WERI-Rb-1 (cell line): ENCODE measurements around the gene CDH3.
A peak's percentile ranks its signal among the peaks of the same experiment; 100 is the strongest.
"Not testable (repeated sequence)": the region's sequence is repeated elsewhere in the genome, so short reads cannot be mapped to it uniquely, and the experiment has no call there.

Experiments used
- DNase-seq: peaks from one replicate; pipeline ENCODE4 v3.0.0-alpha.2; 2020
- H3K27ac ChIP-seq: fragments of 250-450 bp; sonication (Bioruptor Pico); 2 replicates; pipeline ENCODE4 v1.5.1; 2020; ENCODE audit warnings: mild to moderate bottlenecking, moderate library complexity
- H3K27me3 ChIP-seq: fragments of 250-450 bp; sonication (Bioruptor Pico); 2 replicates; pipeline ENCODE4 v1.5.1; 2021; ENCODE audit warnings: mild to moderate bottlenecking, low read depth, moderate library complexity; ENCODE audit not compliant: insufficient read depth, severe bottlenecking
- H3K36me3 ChIP-seq: fragments of 250-450 bp; sonication (Bioruptor Pico); 2 replicates; pipeline ENCODE4 v1.5.1; 2020; ENCODE audit warnings: mild to moderate bottlenecking, moderate library complexity
- H3K4me3 ChIP-seq: 2 replicates; pipeline ENCODE4 v1.5.1; 2011; ENCODE audit warnings: low read depth, mild to moderate bottlenecking, control low read depth, low read length
- H3K9me3 ChIP-seq: fragments of 250-450 bp; sonication (Bioruptor Pico); 2 replicates; pipeline ENCODE4 v1.5.1; 2021; ENCODE audit warnings: mild to moderate bottlenecking, moderate library complexity; ENCODE audit not compliant: severe bottlenecking
- TF ChIP-seq, protein P1 (sequence below): IDR thresholded peaks from 2 replicates; pipeline ENCODE4 v1.5.1; 2011; ENCODE audit warnings: low read depth, mild to moderate bottlenecking, control low read depth, inconsistent platforms, low read length

Gene CDH3

DNA sequence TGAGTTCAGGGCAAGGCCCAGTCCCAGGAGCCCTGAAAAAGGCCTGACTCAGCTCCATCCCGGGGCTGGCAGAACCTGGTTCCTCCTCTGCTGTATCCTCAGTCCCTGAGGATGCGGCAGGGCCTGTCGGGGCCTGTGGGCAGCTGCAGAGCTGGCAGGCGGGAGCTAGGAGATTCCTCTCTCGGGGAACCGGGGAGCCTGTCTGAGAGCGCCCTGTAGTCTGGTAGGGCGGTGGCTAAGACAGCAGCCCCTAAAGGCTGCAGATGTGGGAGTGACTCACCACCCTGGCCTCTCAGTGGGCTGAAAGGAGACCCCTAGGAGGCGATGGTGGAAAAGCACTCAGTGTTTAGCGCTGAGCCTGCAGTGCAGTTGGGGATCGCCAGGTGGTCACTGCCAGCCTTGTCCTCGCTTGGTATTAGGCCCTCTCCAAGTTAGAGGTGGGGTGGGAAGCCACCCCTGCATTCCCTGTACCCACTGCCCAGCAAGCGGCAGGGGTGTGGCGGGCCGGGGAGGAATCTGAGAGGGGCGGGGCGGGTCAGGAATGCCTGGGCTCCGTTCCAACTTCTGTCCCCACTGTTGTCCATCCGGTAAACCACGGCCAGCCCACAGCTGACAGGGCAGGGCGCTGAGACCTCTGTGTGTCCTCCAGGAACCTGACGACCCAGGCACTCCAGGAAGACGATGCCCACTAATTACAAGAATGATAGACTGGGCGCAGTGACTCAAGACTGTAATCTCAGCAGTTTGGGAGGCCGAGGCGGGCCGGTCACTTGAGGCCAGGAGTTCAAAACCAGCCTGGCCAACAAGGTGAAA lies 62.4 kb downstream of the CDH3 start:
- Histone ChIP-seq H3K9me3 (no peaks in the 10 kb centered on the region), H3K4me3 (no peak overlapping the region), H3K27me3 (no peaks in the 10 kb centered on the region), H3K36me3 (no peaks in the 10 kb centered on the region), H3K27ac (no peak overlapping the region)
- DNase-seq, result no peak
- TF ChIP-seq, protein P1, sequence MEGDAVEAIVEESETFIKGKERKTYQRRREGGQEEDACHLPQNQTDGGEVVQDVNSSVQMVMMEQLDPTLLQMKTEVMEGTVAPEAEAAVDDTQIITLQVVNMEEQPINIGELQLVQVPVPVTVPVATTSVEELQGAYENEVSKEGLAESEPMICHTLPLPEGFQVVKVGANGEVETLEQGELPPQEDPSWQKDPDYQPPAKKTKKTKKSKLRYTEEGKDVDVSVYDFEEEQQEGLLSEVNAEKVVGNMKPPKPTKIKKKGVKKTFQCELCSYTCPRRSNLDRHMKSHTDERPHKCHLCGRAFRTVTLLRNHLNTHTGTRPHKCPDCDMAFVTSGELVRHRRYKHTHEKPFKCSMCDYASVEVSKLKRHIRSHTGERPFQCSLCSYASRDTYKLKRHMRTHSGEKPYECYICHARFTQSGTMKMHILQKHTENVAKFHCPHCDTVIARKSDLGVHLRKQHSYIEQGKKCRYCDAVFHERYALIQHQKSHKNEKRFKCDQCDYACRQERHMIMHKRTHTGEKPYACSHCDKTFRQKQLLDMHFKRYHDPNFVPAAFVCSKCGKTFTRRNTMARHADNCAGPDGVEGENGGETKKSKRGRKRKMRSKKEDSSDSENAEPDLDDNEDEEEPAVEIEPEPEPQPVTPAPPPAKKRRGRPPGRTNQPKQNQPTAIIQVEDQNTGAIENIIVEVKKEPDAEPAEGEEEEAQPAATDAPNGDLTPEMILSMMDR, result peak; percentile 40; the same call in 1 of the 2 replicates

DNA sequence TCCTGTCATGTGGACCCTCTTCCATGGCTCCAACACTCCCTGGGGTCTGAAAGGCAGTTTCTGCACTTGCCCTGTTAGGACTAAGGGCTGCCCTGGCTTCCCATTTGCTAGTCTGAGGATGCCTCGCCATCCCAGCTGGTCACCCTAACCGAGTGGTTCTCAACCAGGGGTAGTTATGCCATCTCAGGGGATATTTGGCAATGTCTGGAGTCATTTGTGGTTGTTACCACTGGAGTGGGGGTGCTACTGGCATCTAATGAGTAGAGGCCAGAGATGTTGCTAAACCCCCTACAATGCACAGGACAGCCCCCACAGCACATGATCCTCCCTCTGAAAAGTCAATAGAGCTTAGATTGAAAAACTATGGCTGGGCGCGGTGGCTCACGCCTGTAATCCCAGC lies 65.1 kb downstream of the CDH3 start:
- TF ChIP-seq, protein P1, result no peak
- Histone ChIP-seq H3K27me3 (no peaks in the 10 kb centered on the region), H3K27ac (no peak overlapping the region), H3K9me3 (no peaks in the 10 kb centered on the region), H3K36me3 (no peaks in the 10 kb centered on the region), H3K4me3 (no peak overlapping the region)
- no peak for DNase-seq

- Histone ChIP-seq H3K27me3 (no peaks in the 10 kb centered on the region), H3K4me3 (no peak overlapping the region)
- TF ChIP-seq, protein P1, result no peak
These were observed 66.5 kb downstream of the CDH3 start for GRCh38 chr16:68711421-68712139.

GRCh38 chr16:68713361-68713760 lies 68.3 kb downstream of the CDH3 start:
- Histone ChIP-seq H3K4me3 (no peak overlapping the region), H3K27ac (no peak overlapping the region), H3K27me3 (no peaks in the 10 kb centered on the region), H3K9me3 (no peaks in the 10 kb centered on the region), H3K36me3 (no peaks in the 10 kb centered on the region)
- DNase-seq, result no peak
- TF ChIP-seq, protein P1, result no peak

More at GRCh38 chr16:68711421-68712139, 66.5 kb downstream of the CDH3 start:
- no peak overlapping the region for H3K27ac ChIP-seq
- no peaks in the 10 kb centered on the region for H3K9me3 ChIP-seq
- H3K36me3 ChIP-seq, result no peaks in the 10 kb centered on the region
- no peak for DNase-seq

GRCh38 chr16:68715471-68715870 lies 70.4 kb downstream of the CDH3 start:
- no peaks in the 10 kb centered on the region for H3K36me3 ChIP-seq
- no peak overlapping the region for H3K4me3 ChIP-seq
- no peaks in the 10 kb centered on the region for H3K27me3 ChIP-seq
- TF ChIP-seq, protein P1, result no peak
- no peaks in the 10 kb centered on the region for H3K9me3 ChIP-seq
- no peak overlapping the region for H3K27ac ChIP-seq
- DNase-seq, result no peak

- H3K4me3 ChIP-seq, H3K27me3 ChIP-seq, H3K27ac ChIP-seq, H3K9me3 ChIP-seq, DNase-seq, H3K36me3 ChIP-seq: not testable (repeated sequence)
These were observed 71.4 kb downstream of the CDH3 start for GRCh38 chr16:68716516-68716915.
